AG04450 (cell line): ENCODE data around the gene WNK4. TPM values are rescaled to one million over a fixed set of nuclear protein-coding genes. Genes with fewer than 3 reads are reported as not detected.
"Not testable (repeated sequence)": the region's sequence is repeated elsewhere in the genome, so short reads cannot be mapped to it uniquely, and the experiment has no call there.

Source experiments
- CTCF ChIA-PET: fragments of 300-600, 350-600 bp; formaldehyde crosslinking; extraction: SDS; loops from one replicate; lab custom pipeline; 2022; ENCODE audit warnings: antibody characterized with exemption, inconsistent platforms; lab: Charles Lee
- POLR2A ChIA-PET: fragments of 350-600 bp; formaldehyde crosslinking; extraction: SDS; loops from one replicate; lab custom pipeline; 2021; ENCODE audit warnings: antibody characterized with exemption, inconsistent platforms; lab: Yijun Ruan, JAX
- DNase-seq: peaks from one replicate; pipeline ENCODE4 v3.0.0-alpha.2; 2011; ENCODE audit warnings: low read depth, low spot score
- H3K27ac ChIP-seq: one replicate; pipeline ENCODE4 v1.5.1; 2012; ENCODE audit warnings: low read depth, low read length, control low read depth
- H3K27me3 ChIP-seq: one replicate; pipeline ENCODE4 v1.6.0; 2012; ENCODE audit warnings: low read length; ENCODE audit not compliant: control insufficient read depth, insufficient read depth
- H3K4me3 ChIP-seq: 2 replicates; pipeline ENCODE4 v1.5.1; 2011; ENCODE audit warnings: mild to moderate bottlenecking, low read depth, low read length, control low read depth
- H3K9me3 ChIP-seq: 2 replicates; pipeline ENCODE4 v1.5.1; 2012; ENCODE audit warnings: low read length; ENCODE audit not compliant: control insufficient read depth, insufficient read depth
- polyA minus RNA-seq: library from RNA; depleted of rRNA, polyadenylated mRNA; stranded (reverse); fragments of >200 nt; gene quantifications from 2 replicates; pipeline ENCODE4 v1.2.3, GENCODE V29; 2011; rRNA and poly(A)+ RNA removed
- polyA plus RNA-seq: library from polyadenylated mRNA; depleted of rRNA; stranded (reverse); fragments of >200 nt; gene quantifications from 2 replicates; pipeline ENCODE4 v1.2.3, GENCODE V29; 2011; rRNA removed
- TF ChIP-seq, protein P1 (sequence below): IDR thresholded peaks from 2 replicates; pipeline ENCODE4 v1.5.1; 2011; ENCODE audit warnings: low read depth, low read length, control low read depth, inconsistent platforms

WNK4 gene
- polyA plus RNA-seq (2.3 and 2.7 TPM in 2 replicates), polyA minus RNA-seq (3.1 and 3.6 TPM in 2 replicates)

DNA sequence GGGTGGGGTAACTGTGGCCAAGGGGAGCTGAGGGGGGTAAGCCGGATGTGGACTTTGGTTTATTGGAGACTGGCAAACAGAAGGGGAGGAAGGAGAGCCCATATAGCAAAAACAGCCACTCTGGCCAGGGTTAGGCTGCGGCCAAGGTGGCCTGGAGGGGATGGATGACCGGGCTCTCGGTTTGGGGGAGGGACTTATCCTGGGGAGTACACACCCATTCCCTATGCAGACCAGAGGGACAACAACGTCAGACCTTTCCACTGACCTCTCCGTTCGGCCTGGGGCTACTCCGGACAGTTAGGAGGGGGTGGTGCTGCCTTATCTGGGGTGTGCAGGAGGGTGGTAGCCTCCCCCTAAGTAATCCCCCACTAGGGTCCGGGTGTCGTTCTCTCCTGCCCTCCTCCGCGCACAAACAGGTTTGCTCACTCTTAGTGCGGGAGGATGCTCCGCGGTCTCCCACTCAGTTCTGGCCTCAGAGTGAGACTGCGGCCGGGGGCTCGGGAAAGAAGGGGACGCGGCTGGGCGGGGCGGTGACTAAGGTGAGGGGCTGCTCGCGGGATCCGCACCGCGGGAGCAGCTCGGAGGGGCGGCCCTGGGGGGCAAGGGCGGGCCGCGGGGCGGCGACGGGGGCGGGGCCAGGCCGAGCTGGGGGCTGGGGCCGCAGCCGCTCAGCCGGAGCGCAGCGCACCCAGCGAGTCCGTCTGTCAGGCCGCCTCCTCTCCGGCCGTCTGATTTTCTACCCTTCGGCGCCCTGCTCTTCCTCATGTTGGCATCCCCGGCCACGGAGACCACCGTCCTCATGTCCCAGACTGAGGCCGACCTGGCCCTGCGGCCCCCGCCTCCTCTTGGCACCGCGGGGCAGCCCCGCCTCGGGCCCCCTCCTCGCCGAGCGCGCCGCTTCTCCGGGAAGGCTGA is at the start of gene WNK4:
TSS of gene WNK4 (plus strand) at position 675 of the 915 bp plus-strand sequence. CDS start at position 764, 89 bp downstream.
- Histone ChIP-seq H3K27ac (peak within 1 kb of the TSS; percentile 47), H3K27me3 (no peaks in the 10 kb centered on the region), H3K4me3 (peak within 1 kb of the TSS; percentile 68), H3K9me3 (peaks cover 3% of the 10 kb centered on the region; the same call in 1 of the 2 replicates)
- ChIA-PET POLR2A (interaction anchor here (1.2 to 1.6 kb wide), 4 partner anchors 10 to 44 kb away, joined by 3 to 6 read pairs (median 6); partner anchors contain the start of gene BECN1), CTCF (interaction anchor here (0.6 to 1.4 kb wide), 3 partner anchors 17 to 202 kb away, joined by 3 to 6 read pairs (median 4); no protein-coding TSS in a partner anchor)
- DNase-seq = no peak
- TF ChIP-seq, protein P1, sequence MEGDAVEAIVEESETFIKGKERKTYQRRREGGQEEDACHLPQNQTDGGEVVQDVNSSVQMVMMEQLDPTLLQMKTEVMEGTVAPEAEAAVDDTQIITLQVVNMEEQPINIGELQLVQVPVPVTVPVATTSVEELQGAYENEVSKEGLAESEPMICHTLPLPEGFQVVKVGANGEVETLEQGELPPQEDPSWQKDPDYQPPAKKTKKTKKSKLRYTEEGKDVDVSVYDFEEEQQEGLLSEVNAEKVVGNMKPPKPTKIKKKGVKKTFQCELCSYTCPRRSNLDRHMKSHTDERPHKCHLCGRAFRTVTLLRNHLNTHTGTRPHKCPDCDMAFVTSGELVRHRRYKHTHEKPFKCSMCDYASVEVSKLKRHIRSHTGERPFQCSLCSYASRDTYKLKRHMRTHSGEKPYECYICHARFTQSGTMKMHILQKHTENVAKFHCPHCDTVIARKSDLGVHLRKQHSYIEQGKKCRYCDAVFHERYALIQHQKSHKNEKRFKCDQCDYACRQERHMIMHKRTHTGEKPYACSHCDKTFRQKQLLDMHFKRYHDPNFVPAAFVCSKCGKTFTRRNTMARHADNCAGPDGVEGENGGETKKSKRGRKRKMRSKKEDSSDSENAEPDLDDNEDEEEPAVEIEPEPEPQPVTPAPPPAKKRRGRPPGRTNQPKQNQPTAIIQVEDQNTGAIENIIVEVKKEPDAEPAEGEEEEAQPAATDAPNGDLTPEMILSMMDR = no peak

DNA sequence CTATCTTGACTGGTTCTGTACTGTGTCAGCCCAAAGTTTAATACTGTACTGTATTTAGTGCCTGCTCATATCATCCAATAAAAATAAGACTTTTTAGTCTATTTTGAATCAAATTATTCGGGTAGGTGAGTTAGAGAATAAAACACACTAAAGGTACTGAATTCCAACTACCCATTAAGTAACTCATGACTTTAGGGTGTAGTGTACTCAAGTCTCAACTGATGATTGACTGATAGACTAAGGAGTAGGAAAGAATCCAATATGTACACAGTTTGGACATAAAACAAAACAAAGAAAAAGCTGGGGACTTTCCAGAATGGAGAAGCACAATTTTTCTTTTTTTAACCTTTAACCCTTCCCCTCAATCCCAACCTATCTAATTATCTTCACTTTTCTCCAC is 39.7 kb upstream of the WNK4 start:
- ChIA-PET POLR2A (interaction anchor here (0.6 kb wide), 1 partner anchor 436 kb away, joined by 3 read pairs; no protein-coding TSS in a partner anchor), CTCF (no interaction called here)
- no peak for DNase-seq
- no peak overlapping the region for H3K4me3 ChIP-seq
- no peaks in the 10 kb centered on the region for H3K27me3 ChIP-seq
- H3K27ac ChIP-seq = no peak overlapping the region
- TF ChIP-seq, protein P1 = no peak
- no peaks in the 10 kb centered on the region; the same call in 1 of the 2 replicates for H3K9me3 ChIP-seq

DNA sequence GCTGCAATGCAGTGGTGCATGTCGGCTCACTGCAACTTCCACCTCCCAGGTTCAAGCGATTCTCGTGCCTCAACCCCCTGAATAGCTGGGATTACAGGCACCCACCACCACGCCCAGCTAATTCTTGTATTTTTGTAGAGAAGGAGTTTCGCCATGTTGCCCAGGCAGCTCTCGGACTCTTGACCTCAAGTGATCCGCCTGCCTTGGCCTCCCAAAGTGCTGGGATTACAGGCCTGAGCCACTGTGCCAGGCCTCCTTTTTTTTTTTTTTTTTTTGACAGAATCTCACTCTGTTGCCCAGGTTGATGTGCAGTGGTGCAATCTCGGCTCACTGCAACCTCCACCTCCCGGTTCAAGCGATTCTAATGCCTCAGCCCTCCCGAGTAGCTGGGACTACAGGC is 37.5 kb upstream of the WNK4 start:
- not testable (repeated sequence) for DNase-seq, H3K4me3 ChIP-seq, H3K27ac ChIP-seq, H3K9me3 ChIP-seq, H3K27me3 ChIP-seq
- POLR2A ChIA-PET = interaction anchor here (0.7 kb wide), 1 partner anchor 82 kb away, joined by 5 read pairs; no protein-coding TSS in a partner anchor
- CTCF ChIA-PET = interaction anchor here (0.6 to 1.6 kb wide), 4 partner anchors 21 to 264 kb away, joined by 3 to 9 read pairs (median 4); no protein-coding TSS in a partner anchor

DNA sequence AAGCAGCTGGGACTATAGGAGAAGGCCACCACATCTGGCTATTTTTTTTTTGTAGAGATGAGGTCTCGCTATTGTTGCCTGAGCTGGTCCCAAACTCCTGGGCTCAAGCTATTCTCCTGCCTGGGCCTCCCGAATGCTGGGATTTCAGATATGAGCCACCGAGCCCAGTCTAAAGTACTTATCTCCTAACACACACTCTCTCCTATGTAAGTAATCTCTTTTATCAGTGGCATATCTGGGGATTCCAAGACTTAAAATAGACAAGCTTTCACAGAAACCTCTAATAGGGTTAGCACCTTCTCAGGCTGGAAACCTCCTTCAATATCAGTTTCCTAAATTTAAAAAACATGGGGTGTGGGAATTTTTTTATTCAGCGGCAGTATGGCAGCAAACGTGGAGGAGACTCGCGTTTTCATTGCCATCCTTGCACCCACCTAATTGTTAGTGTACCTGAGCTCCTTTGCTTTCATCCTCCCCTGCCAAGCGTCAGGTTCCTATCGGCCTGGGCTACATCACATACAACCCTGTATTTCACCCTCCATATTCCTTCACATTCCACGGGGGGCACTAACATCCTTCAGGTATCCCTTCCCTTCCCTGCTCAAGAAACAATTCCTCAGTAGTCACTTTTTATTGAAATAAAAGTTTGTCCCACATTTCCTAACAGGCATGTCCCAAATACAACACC is 36.7 kb upstream of the WNK4 start:
- TF ChIP-seq, protein P1 = peak; percentile 32; the same call in 1 of the 2 replicates
- ChIA-PET CTCF (interaction anchor here (0.6 to 1.6 kb wide), 4 partner anchors 8 to 165 kb away, joined by 3 to 9 read pairs (median 4); no protein-coding TSS in a partner anchor), POLR2A (interaction anchor here (0.6 kb wide), 1 partner anchor 351 kb away, joined by 4 read pairs; no protein-coding TSS in a partner anchor)
- no peaks in the 10 kb centered on the region for H3K27me3 ChIP-seq
- H3K4me3 ChIP-seq = peak overlapping the region; percentile 84
- no peaks in the 10 kb centered on the region; the same call in 1 of the 2 replicates for H3K9me3 ChIP-seq
- no peak for DNase-seq
- H3K27ac ChIP-seq = no peak overlapping the region

DNA sequence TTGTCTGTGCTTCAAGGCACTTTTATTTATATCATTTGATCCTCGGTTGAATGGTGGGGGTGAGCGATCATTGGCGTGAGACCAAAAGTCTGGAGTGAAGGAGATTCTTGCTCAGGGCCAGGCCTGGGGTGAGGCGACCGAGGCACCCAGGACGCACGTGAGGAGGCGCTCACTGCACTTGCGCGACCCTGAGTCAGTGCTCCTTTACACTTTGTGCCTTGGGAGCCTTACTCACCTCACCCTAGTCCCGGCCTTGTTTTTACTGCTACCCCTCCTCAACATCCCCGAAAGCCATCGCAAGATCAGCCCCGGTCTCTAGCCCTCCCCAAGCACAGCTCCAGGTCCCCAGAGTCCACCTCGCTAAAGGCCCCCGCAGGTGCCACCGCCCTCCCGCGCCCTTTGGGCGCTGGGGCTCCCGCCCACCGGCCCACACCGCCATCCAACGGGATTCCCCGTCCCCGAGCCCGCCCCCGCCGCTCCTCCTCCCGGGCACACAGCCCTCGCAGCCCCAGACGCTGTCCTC is 36.1 kb upstream of the WNK4 start:
- no peaks in the 10 kb centered on the region for H3K27me3 ChIP-seq
- ChIA-PET POLR2A (no interaction called here), CTCF (interaction anchor here (0.8 kb wide), 1 partner anchor 76 kb away, joined by 4 read pairs; no protein-coding TSS in a partner anchor)
- DNase-seq = no peak
- H3K4me3 ChIP-seq = peak overlapping the region; percentile 84
- TF ChIP-seq, protein P1 = no peak
- H3K9me3 ChIP-seq = no peaks in the 10 kb centered on the region; the same call in 1 of the 2 replicates
- H3K27ac ChIP-seq = peak overlapping the region; percentile 78
